SK-N-SH (cell line): ENCODE results near the gene MEX3A. TPM values are rescaled to one million over a fixed set of nuclear protein-coding genes. Genes with fewer than 3 reads are reported as not detected.

Experiments
- CTCF ChIA-PET: fragments of 300-600, 350-600 bp; formaldehyde crosslinking; extraction: SDS; loops from one replicate; lab custom pipeline; 2021; lab: Yijun Ruan, JAX
- POLR2A ChIA-PET: fragments of 350-600 bp; sonication (Branson Sonifier 250); formaldehyde crosslinking; extraction: SDS; loops from one replicate; lab custom pipeline; 2020; ENCODE audit warnings: antibody characterized with exemption, inconsistent platforms; lab: Yijun Ruan, JAX
- DNase-seq: peaks from one replicate; pipeline ENCODE4 v3.0.0; 2012
- H2AFZ ChIP-seq: fragments of 200-600 bp; sonication (generic); 2 replicates; pipeline ENCODE4 v1.8.1; 2016; ENCODE audit warnings: antibody characterized with exemption, mild to moderate bottlenecking, low read depth
- H3F3A ChIP-seq: fragments of 200-600 bp; sonication (generic); replicated peaks from 2 replicates; pipeline ENCODE3; 2016; ENCODE audit warnings: antibody characterized with exemption, mild to moderate bottlenecking; ENCODE audit not compliant: insufficient read depth
- H3K27ac ChIP-seq, 2 experiments: fragments of 200-500 bp in 1 of 2; fragments of 200-600 bp in 1 of 2; sonication (Bioruptor generic) in 1 of 2; sonication (generic), shearing (Covaris generic) in 1 of 2; 2 replicates each; pipeline versions ENCODE4 v1.5.1 to v1.6.1; 2014 to 2016; ENCODE audit warnings: low read depth in 2 of 2, inconsistent platforms in 1 of 2, low read length in 1 of 2, mild to moderate bottlenecking in 1 of 2, mixed read lengths in 1 of 2
- H3K27me3 ChIP-seq: fragments of 200-600 bp; sonication (generic), shearing (Covaris generic); 2 replicates; pipeline ENCODE4 v1.6.1; 2016; ENCODE audit warnings: mixed run types; ENCODE audit not compliant: insufficient read depth
- H3K36me3 ChIP-seq, 2 experiments: fragments of 200-500 bp in 1 of 2; fragments of 200-600 bp in 1 of 2; sonication (Bioruptor generic) in 1 of 2; sonication (generic) in 1 of 2; replicated peaks in 1 of 2; 2 replicates each; pipeline versions ENCODE3 to v1.5.1; 2014 to 2016; ENCODE audit warnings: low read length in 1 of 2, mild to moderate bottlenecking in 1 of 2; ENCODE audit not compliant: insufficient read depth in 2 of 2, control insufficient read depth in 1 of 2
- H3K4me1 ChIP-seq, 2 experiments: fragments of 200-500 bp in 1 of 2; fragments of 200-600 bp in 1 of 2; sonication (Bioruptor generic) in 1 of 2; sonication (generic), shearing (Covaris generic) in 1 of 2; 2 replicates each; pipeline versions ENCODE4 v1.5.1 to v1.6.1; 2014 to 2016; ENCODE audit warnings: low read depth in 1 of 2, low read length in 1 of 2, mixed run types in 1 of 2; ENCODE audit not compliant: insufficient read depth in 2 of 2, control insufficient read depth in 1 of 2
- H3K4me2 ChIP-seq: fragments of 200-600 bp; sonication (generic), shearing (Covaris generic); 2 replicates; pipeline ENCODE4 v1.6.1; 2017; ENCODE audit warnings: mixed run types
- H3K4me3 ChIP-seq, 2 experiments: fragments of 200-500 bp in 1 of 2; fragments of 200-600 bp in 1 of 2; sonication (Bioruptor generic) in 1 of 2; sonication (generic), shearing (Covaris generic) in 1 of 2; 2 replicates each; pipeline versions ENCODE4 v1.5.1 to v1.8.1; 2014 to 2016; ENCODE audit warnings: low read depth in 2 of 2, inconsistent platforms in 1 of 2, low read length in 1 of 2, mild to moderate bottlenecking in 1 of 2, mixed read lengths in 1 of 2, moderate library complexity in 1 of 2
- H3K79me2 ChIP-seq: fragments of 200-600 bp; sonication (generic); 2 replicates; pipeline ENCODE4 v1.8.1; 2017; ENCODE audit warnings: mild to moderate bottlenecking; ENCODE audit not compliant: insufficient read depth
- H3K9ac ChIP-seq: fragments of 200-600 bp; sonication (generic); 2 replicates; pipeline ENCODE4 v1.6.1; 2017; ENCODE audit warnings: mixed run types
- H3K9me2 ChIP-seq: fragments of 200-600 bp; sonication (generic); 2 replicates; pipeline ENCODE4 v1.6.1; 2017; ENCODE audit warnings: mixed run types
- H3K9me3 ChIP-seq: fragments of 200-600 bp; sonication (generic); 2 replicates; pipeline ENCODE4 v1.6.1; 2017; ENCODE audit warnings: mixed run types, mild to moderate bottlenecking, moderate library complexity
- H4K20me1 ChIP-seq: fragments of 200-600 bp; sonication (generic); 2 replicates; pipeline ENCODE4 v1.6.1; 2017; ENCODE audit warnings: mild to moderate bottlenecking, mixed run types; ENCODE audit not compliant: insufficient read depth
- CHD2 ChIP-seq: fragments of 150-350 bp; IDR thresholded peaks from 2 replicates; pipeline ENCODE4 v1.6.1; 2018; ENCODE audit warnings: low read length; ENCODE audit not compliant: partially characterized antibody
- EP300 ChIP-seq, 2 experiments: IDR thresholded peaks; 2 replicates each; pipeline versions ENCODE4 v1.4.0 to v1.6.1; 2012; ENCODE audit warnings: borderline replicate concordance in 1 of 2, low read depth in 1 of 2, low read length in 1 of 2
- FOSL2 ChIP-seq: IDR thresholded peaks from 2 replicates; pipeline ENCODE4 v1.4.0; 2012; ENCODE audit warnings: low read depth, mild to moderate bottlenecking, moderate library complexity, borderline replicate concordance
- FOXJ3 ChIP-seq: sonication (generic); formaldehyde crosslinking; IDR thresholded peaks from 2 replicates; pipeline ENCODE4 v1.5.1; 2020; ENCODE audit warnings: mild to moderate bottlenecking, missing genetic modification reagents
- FOXM1 ChIP-seq: IDR thresholded peaks from 2 replicates; pipeline ENCODE4 v1.4.0; 2012; ENCODE audit warnings: low read depth, mild to moderate bottlenecking
- MXI1 ChIP-seq: IDR thresholded peaks from 2 replicates; pipeline ENCODE4 v1.6.1; 2012; ENCODE audit warnings: mild to moderate bottlenecking, low read depth, low read length, improper control_type of control experiment
- NFIC ChIP-seq: IDR thresholded peaks from 2 replicates; pipeline ENCODE4 v1.4.0; 2012; ENCODE audit warnings: borderline replicate concordance
- NRF1 ChIP-seq: IDR thresholded peaks from 2 replicates; pipeline ENCODE4 v1.6.1; 2012; ENCODE audit warnings: low read depth, mild to moderate bottlenecking, low read length
- PBX3 ChIP-seq: IDR thresholded peaks from 2 replicates; pipeline ENCODE4; 2012
- RAD21 ChIP-seq: IDR thresholded peaks from 2 replicates; pipeline ENCODE4 v1.6.1; 2012; ENCODE audit warnings: mild to moderate bottlenecking, low read length
- RCOR1 ChIP-seq: fragments of 150-350 bp; IDR thresholded peaks from 2 replicates; pipeline ENCODE4 v1.6.1; 2017; ENCODE audit warnings: antibody characterized with exemption, low read length
- TAF1 ChIP-seq: IDR thresholded peaks from 2 replicates; pipeline ENCODE4 v1.6.1; 2012; ENCODE audit warnings: low read depth, mild to moderate bottlenecking, low read length, moderate library complexity, borderline replicate concordance
- YY1 ChIP-seq: IDR thresholded peaks from 2 replicates; pipeline ENCODE4 v1.4.0; 2012; ENCODE audit warnings: low read depth, mild to moderate bottlenecking
- WGBS: methylation state at CpG from one replicate; pipeline ENCODE4 v1.1.6; 2017; ENCODE audit warnings: low lambda C conversion rate; 5-methylcytosine and 5-hydroxymethylcytosine counted together
- polyA plus RNA-seq, 3 experiments: library from polyadenylated mRNA; depleted of rRNA; stranded (reverse); fragments of >200 nt; gene quantifications; 2 replicates each; pipeline ENCODE4 v1.2.3, GENCODE V29; 2012
- TF ChIP-seq, protein P1 (sequence below): IDR thresholded peaks from 2 replicates; pipeline ENCODE4 v1.4.0; 2012; ENCODE audit warnings: low read depth, borderline replicate concordance
- TF ChIP-seq, protein P2 (sequence below): IDR thresholded peaks from 2 replicates; pipeline ENCODE4 v1.4.0; 2012; ENCODE audit warnings: low read depth, borderline replicate concordance

Gene MEX3A
- polyA plus RNA-seq, 1 of the 3 experiments (the other 2 are of a cell fraction): 16.2 TPM

- no peak overlapping the region for H3K4me2 ChIP-seq
- H3K9me3 ChIP-seq: no peaks in the 10 kb centered on the region
- no peak overlapping the region for H2AFZ ChIP-seq
- peak; percentile 88 for DNase-seq
- H3K27me3 ChIP-seq: no peaks in the 10 kb centered on the region
- TF ChIP-seq CHD2: peak; percentile 56
- no peak for TF ChIP-seq RCOR1
- TF ChIP-seq EP300 (IDR thresholded peaks at IDR 0.05; ENCODE audit: borderline replicate concordance in 1 of 2, low read depth in 1 of 2, low read length in 1 of 2): no peak
- TF ChIP-seq MXI1: 0 out of 2 replicates have a peak, but pooled peaks have one; percentile 22
- no peak for TF ChIP-seq TAF1
- TF ChIP-seq PBX3: no peak
- TF ChIP-seq FOSL2: no peak
- TF ChIP-seq FOXJ3: peak; percentile 47; the same call in 1 of the 2 replicates
- TF ChIP-seq, protein P1, sequence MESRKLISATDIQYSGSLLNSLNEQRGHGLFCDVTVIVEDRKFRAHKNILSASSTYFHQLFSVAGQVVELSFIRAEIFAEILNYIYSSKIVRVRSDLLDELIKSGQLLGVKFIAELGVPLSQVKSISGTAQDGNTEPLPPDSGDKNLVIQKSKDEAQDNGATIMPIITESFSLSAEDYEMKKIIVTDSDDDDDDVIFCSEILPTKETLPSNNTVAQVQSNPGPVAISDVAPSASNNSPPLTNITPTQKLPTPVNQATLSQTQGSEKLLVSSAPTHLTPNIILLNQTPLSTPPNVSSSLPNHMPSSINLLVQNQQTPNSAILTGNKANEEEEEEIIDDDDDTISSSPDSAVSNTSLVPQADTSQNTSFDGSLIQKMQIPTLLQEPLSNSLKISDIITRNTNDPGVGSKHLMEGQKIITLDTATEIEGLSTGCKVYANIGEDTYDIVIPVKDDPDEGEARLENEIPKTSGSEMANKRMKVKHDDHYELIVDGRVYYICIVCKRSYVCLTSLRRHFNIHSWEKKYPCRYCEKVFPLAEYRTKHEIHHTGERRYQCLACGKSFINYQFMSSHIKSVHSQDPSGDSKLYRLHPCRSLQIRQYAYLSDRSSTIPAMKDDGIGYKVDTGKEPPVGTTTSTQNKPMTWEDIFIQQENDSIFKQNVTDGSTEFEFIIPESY: no peak
- no peak for TF ChIP-seq FOXM1
- TF ChIP-seq, protein P2, sequence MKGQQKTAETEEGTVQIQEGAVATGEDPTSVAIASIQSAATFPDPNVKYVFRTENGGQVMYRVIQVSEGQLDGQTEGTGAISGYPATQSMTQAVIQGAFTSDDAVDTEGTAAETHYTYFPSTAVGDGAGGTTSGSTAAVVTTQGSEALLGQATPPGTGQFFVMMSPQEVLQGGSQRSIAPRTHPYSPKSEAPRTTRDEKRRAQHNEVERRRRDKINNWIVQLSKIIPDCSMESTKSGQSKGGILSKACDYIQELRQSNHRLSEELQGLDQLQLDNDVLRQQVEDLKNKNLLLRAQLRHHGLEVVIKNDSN: no peak
- TF ChIP-seq RAD21: no peak
- no peak for TF ChIP-seq NFIC
- no peak for TF ChIP-seq NRF1
- TF ChIP-seq YY1: no peak
- H3F3A ChIP-seq: peaks cover 37% of the 10 kb centered on the region
- H3K79me2 ChIP-seq: peaks cover 17% of the 10 kb centered on the region
- ChIA-PET POLR2A (interaction anchor here (0.7 to 1.4 kb wide), 3 partner anchors 9 to 172 kb away, joined by 3 to 7 read pairs (median 3); no protein-coding TSS in a partner anchor), CTCF (interaction anchor here (0.8 to 1.9 kb wide), 7 partner anchors 9 to 57 kb away, joined by 3 to 7 read pairs (median 4); no protein-coding TSS in a partner anchor)
- no peak overlapping the region for H3K4me3 ChIP-seq
- no peak overlapping the region for H3K9ac ChIP-seq
- peaks cover 6 to 29% of the 10 kb centered on the region in 2 experiments for H3K36me3 ChIP-seq
- 49% methylated on average over 4 of the region's 4 CpGs for WGBS
- H3K27ac ChIP-seq: peak overlapping the region in 1 of 2 experiments; percentile 76; a peak in 2 of 4 replicates
- H3K9me2 ChIP-seq: no peaks in the 10 kb centered on the region
- peaks cover 0 to 31% of the 10 kb centered on the region in 2 experiments; a peak in 2 of 4 replicates for H3K4me1 ChIP-seq
- peaks cover 31% of the 10 kb centered on the region for H4K20me1 ChIP-seq
Observed at GRCh38 chr1:156070548-156070947, 11.7 kb downstream of the MEX3A start.
